Glomerular visceral epithelial cell (primary cell): Measurements from ENCODE around the gene RCC1.
"Not testable (repeated sequence)": the region's sequence is repeated elsewhere in the genome, so short reads cannot be mapped to it uniquely, and the experiment has no call there.

Source experiments
- DNase-seq: peaks from one replicate; pipeline ENCODE4 v3.0.0-alpha.2; 2016; ENCODE audit errors: extremely low spot score

The RCC1 gene

DNA sequence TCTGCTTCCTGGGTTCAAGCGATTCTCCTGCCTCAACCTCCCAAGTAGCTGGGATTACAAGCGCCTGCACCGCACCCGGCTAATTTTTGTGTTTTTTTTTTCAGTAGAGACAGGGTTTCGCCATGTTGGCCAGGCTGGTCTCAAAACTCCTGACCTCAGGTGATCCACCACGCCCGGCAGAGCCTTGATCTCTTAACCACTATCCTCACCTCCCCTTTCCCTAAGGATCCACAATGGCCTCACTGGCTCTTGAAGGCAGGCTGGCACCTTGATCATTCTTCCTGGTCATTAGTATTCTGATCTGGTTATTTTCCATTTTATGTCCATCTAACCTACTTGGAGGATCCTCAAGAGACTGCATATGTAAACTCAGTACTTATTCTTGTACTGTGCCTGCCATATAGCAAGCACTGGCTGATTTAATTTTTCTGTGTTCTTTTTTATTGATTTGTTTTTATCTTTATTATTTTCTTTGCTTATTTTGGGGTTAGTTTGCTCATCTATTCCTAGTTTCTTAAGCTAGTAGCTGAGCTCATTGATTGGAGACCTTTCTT lies 6.3 kb downstream of the RCC1 start:
- peak; percentile 37 for DNase-seq

DNA sequence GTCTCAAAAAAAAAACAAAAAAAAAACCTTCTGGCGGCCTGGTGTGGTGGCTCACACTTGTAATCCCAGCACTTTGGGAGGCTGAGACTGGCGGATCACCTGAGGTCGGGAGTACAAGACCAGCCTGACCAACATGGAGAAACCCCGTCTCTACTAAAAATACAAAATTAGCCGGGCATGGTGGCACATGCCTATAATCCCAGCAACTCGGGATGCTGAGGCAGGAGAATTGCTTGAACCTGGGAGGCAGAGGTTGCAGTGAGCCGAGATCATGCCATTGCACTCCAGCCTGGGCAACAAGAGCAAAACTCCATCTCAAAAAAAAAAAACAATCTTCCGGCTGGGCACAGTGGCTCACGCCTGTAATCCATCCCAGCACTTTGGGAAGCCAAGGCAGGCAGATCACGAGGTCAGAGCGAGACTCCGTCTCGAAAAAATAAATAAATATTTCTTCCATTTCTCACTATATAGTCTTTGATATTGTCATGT lies 8.6 kb downstream of the RCC1 start:
- peak; percentile 26 for DNase-seq

DNA sequence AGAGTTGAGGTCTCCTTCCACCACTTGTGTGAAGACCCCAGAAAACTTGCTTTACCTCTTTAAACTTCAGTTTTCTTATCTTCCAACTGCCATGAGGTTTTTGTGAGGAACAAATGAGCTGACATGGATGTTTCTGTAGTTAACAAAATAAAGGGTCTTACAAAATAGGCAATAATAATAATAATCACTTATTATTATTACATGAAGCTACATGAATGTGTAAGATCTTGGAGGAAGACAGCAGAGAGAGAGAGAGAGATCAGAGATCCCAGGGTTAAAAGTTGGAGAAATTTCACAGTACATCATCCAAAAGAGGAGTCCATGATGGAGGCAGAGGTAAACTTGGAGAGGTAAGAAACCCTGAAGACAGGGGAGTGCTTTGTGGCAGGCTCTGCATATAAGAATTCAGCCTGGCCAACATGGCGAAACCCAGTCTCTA lies 10.7 kb downstream of the RCC1 start:
- DNase-seq: no peak

DNA sequence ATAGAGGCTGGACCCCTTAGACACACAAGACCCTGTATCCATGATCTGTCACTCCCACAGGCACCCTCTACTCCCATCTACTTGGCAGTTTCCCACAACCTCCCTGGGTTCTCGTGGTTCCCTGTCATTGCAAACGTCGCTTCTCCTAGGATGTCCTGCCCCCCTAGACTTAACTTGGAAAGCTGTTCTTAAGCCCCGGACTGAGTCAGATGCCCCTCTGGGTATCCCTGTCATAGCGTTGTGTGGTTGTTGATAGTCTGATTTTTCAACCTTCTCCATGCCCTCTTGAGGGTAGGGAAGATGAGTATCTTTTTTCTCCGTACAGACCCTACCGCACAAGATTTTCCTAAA lies 11.8 kb downstream of the RCC1 start:
- no peak for DNase-seq

GRCh38 chr1:28518000-28518744 lies 12.3 kb downstream of the RCC1 start:
- DNase-seq: peak; percentile 90

- DNase-seq: peak; percentile 31
These were observed 13.0 kb downstream of the RCC1 start for GRCh38 chr1:28518745-28519341.

DNA sequence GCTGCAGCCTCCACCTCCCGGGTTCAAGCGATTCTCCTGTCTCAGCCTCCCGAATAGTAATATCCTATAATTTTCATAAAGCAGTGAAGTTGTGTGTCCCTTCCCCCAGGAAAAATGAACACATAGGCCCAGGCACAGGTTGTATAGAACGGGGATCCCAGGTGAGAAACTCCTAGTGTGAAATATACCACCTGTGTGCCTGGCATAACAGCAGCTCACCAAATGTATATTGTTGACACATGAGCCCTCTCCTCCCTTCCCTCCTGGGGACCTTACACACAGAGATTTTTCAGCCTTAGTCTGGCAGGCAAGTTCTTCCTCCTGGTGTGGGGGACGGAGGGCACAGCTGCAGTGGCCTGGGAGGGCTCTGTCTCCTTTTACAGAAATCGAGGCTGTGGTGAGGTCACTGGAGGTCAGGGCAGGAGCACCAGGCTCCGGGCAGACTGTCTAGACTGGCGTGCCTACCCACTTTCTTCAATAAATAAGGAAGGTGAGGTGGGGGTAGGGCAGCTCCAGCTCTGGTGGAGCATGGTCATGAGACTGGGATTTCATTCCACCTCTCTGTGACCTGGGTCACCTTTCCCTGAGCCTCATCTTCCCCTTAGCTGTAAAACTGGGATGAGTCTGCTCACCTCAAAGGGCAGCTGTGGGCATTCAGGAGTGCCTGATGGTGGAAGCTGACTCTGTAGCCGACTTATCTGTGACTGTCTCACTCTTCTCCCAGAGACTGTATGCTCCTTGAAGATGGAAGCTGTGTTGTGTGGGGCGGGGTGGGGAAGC lies 14.3 kb downstream of the RCC1 start:
- no peak for DNase-seq

- DNase-seq: not testable (repeated sequence)
These were observed 15.0 kb downstream of the RCC1 start for GRCh38 chr1:28520796-28521195.

- DNase-seq: no peak
These were observed 15.8 kb downstream of the RCC1 start for GRCh38 chr1:28521502-28522164.

DNA sequence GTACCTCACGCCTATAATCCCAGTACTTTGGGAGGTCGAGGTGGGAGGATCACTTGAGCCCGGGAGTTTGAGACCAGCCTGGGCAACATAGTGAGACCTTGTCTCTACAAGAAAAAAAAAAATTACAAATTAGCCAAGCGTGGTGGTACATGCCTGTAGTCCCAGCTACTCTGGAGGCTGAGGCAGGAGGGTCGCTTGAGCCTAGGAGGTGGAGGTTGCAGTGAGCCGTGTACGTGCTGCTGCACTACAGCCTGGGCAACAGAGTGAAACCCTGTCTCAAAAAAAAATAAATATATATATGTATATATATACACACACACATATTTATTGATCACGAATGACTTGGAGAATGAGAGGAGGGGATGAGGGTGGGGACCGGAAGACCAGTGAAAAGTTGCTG lies 16.7 kb downstream of the RCC1 start:
- not testable (repeated sequence) for DNase-seq

DNA sequence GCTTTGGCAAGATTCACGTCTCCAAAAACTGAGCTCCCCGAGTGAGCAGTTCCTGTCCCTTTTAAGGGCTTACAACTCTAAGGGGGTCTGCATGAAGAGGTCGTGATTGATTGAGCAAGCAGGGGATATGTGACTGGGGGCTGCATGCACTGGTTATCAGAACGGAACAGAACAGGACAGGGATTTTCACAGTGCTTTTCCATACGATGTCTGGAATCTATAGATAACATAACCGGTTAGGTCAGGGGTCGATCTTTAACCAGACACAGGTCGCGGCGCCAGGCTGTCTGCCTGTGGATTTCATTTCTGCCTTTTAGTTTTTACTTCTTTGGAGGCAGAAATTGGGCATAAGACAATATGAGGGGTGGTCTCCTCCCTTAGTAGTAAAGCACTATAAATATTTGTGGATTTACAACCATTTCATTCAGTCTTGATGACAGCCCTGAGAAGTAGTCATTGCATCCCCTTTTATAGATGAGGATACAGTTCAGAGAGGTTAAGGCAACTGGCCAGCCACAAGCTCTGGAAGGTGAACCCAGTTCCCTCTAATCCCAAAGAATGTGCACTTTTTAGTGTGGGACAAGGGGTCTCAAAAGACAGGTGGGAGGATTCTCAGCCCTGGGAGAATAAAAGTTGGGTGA lies 19.3 kb downstream of the RCC1 start:
- DNase-seq: not testable (repeated sequence)

DNA sequence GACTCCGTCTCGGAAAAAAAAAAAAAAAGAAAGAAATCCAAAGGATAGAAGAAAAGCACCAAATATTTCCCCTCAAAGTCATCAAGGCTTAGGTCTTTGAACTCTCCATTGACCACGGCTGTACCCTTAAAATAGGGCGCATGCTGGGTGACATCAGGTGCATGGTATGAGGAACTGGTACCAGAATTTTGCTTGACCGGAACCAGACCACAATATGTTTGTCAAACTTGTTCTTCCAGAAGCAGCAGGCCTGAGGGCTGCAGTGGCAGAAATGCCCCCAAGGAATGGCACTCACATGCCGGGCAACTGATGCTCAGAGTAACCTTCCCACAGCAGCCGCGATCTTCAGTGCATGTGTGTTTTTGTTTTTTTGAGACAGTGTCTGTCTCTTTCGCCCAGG lies 21.0 kb downstream of the RCC1 start:
- peak; percentile 92 for DNase-seq

DNA sequence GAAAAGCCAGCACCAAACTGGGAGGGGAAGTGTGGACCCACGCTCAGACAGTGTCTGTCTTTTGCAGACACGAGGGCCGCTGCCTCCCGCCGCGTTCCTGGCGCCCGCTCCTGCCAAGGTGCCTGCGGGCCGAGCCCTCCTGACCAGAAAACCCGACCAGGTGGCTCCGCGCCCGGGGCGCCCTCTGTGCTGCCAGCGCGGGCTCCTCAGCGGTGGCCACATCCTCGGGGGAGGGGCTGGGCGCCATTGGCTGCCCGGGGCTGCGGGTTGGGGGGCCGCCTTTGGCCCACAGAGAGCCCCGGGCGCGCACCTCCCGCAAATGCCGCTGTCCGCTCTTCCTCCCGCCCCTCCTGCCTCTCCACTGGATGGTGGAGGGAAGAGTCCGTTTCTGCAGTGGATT lies 24.6 kb downstream of the RCC1 start:
- no peak for DNase-seq

GRCh38 chr1:28534671-28535070 lies 28.8 kb downstream of the RCC1 start:
- DNase-seq: no peak

- no peak for DNase-seq
These were observed 29.3 kb downstream of the RCC1 start for GRCh38 chr1:28535180-28535579.

DNA sequence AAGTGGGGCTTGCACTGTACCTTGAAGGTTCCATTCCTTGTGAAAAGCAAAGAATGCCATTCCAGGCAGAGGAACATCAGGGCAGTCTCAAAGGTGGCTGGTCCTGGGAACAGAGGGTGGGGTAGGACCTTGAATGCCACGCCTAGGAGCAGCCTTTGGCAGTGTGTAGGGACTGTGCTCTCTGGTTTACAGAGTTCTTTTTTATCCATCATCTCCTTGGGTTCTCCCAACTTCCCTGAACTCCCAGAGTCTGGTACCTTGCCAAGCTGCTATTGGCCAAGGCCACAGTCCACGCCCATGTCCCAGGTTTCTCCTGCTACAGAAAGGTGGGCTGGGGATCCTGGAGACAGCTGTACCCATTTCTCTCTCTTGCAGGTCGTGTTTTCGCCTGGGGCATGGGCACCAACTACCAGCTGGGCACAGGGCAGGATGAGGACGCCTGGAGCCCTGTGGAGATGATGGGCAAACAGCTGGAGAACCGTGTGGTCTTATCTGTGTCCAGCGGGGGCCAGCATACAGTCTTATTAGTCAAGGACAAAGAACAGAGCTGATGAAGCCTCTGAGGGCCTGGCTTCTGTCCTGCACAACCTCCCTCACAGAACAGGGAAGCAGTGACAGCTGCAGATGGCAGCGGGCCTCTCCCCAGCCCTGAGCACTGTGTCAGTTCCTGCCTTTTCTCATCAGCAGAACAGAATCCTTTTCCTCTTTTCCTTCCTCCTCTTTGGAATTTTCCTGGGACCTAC lies 31.8 kb downstream of the RCC1 start:
- DNase-seq: no peak

DNA sequence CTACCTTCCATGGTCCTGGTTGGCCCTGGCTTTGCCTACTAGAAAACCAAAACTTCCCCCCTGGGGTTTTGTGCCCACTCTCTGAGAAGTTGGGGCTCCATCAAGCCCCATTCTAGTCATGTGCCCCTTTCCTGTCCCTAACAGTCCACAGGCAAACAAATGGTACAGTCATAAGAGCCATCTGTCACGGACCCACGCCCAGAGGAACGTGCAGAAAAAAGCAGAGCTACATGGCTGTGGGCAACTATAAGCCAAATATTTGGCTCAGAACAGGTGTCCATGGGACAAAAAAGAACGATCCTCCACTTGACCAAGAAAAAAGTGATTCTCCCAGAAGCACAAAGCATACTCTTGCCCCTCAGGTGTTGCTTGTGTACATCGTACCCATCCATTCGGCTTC lies 32.4 kb downstream of the RCC1 start:
- DNase-seq: no peak

DNA sequence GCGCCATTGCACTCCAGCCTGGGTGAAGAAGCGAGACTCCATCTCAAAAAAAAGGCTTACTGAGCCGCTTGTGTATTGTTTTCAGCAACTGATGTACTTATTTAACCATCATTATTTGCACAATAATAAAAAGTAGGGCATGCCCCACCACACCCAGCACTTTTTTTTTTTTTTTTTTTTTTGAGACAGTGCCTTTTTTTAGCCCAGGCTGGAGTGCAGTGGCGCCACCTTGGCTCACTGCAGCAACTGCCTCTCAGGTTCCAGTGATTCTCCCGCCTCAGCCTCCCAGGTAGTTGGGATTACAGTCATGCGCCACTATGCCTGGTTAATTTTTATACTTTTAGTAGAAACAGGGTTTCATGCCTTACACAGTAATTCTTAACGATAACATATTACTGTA lies 34.8 kb downstream of the RCC1 start:
- DNase-seq: no peak

GRCh38 chr1:28541414-28542015 lies 35.7 kb downstream of the RCC1 start:
- DNase-seq: not testable (repeated sequence)

DNA sequence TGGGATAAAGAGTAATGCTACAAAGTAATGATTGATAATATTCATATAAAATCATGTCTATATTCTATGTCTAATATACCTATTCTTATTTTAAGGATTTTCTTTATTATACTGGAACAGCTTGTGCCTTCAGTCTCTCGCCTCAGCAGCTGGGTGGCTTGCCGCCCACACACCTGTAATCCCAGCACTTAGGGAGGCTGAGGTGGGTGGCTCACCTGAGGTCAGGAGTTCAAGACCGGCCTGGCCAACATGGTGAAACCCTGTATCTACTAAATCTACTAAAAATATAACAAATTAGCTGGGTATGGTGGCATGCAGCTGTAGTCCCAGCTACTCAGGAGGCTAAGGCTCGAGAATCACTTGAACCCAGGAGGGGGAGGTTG lies 39.4 kb downstream of the RCC1 start:
- no peak for DNase-seq
